ENCODE results near the gene ADCY4.
A peak's percentile ranks its signal among the peaks of the same experiment; 100 is the strongest.

Gene ADCY4

GRCh38 chr14:24300326-24300980 lies 34.4 kb downstream of the ADCY4 start:
- no peak for DNase-seq (ENCODE audit: low read depth in 1 of 2, low spot score in 1 of 2)

GRCh38 chr14:24299255-24300191 lies 35.3 kb downstream of the ADCY4 start, which contains the start of the genes DHRS1 and NOP9:
TSS of gene DHRS1 (minus strand) at chr14:24299780. CDS start at chr14:24299106, 674 bp downstream.
TSS of gene NOP9 (plus strand) at chr14:24299850. CDS start at chr14:24299955, 105 bp downstream.
- DNase-seq (ENCODE audit: low read depth in 1 of 2, low spot score in 1 of 2), result peak; percentile 87 to 96

DNA sequence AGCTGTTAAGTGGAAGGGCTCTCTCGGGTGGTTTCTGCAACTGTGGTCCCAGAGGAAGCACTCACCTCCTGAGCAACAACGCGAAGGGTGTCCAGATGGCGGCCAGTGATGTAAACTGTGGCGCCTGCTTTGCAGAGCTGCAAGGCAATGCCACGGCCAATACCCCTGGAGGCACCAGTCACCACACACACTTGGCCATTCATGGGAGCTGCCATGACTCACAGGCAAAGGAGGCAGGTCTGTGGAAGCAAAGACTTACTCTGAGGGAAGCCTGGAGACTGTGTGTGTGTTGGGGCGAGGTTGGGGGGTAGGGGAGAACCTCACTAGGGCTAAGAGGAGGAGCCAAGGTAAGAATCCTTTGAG lies 36.0 kb downstream of the ADCY4 start:
- DNase-seq (ENCODE audit: low read depth in 1 of 2, low spot score in 1 of 2), result no peak

DNA sequence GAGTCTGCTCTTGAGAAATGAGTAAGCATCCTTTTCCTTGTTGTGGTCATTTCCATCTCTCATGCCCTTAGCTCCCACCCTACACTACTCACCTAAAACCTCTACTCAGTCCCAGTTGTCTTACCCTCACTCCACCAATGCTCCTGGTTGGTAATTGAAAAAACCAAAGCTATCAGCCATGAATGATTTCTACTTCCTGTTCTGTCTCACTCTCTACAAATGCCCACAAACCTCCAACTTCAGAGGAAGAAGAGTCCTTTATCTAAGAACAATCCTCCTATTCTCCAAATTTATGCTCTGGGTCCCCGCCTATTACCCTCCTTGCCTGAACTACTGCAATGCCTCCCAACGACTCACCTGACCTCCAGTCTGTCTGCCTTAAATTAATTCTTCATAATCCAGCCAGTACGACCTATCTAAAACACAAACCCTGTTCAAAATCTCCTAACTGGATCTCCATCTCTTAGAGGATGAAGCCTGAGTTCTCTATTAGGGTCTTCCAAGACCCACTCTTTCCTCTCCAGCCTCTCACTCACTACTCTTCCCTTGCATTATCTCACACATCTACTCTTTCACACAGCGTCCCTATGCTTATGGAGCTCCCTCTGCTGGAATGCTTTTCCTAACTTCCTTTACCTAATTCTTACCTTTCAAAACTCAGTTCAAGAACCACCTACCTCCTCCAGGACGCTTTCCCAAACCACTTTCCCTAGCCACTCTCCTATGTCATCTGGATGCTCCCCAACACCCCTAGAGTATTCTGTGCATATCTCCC lies 37.5 kb downstream of the ADCY4 start:
- DNase-seq (ENCODE audit: low read depth in 1 of 2, low spot score in 1 of 2), result no peak

DNA sequence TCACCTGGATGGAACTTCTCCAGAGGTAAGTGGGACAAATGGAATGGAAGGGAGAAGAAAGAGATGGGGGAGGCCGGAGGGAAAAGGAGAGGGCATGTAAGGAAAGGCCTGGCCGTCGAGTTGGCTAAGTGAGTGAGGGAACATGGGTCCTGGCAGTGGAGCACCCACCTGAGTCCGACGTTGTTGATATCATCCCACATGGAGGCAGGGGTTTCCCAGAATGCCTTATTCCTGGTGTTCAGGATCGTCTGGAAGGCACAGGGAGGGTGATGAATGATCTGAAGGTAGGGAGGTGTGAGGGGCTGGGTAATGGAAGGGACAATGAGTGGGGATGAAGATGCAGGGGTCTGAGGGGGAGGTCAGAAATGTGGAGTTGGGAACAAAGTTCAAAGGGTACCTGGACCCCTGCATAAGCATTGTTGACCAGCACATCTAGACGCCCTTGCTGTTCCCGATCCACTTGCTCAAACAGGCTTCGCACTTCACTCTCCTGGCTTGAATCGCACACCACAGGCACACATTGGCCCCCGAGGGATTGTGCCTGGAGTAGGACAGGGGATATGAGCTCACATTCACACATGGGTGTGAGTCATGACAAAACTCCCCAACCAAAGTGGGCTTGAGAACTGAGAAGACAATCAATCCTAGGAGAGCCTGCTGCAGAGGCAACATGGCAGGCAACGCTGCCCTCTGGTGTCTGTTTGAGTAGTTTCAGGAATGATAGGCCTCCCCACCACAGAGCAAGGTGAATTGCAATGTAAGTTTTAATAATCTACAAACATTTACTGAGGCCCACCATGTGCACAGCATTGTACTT lies 38.3 kb downstream of the ADCY4 start:
- DNase-seq (ENCODE audit: low read depth in 1 of 2, low spot score in 1 of 2), result peak; percentile 45 to 71

GRCh38 chr14:24293525-24293924 lies 41.3 kb downstream of the ADCY4 start:
- no peak for DNase-seq (ENCODE audit: low read depth in 1 of 2, low spot score in 1 of 2)

DNA sequence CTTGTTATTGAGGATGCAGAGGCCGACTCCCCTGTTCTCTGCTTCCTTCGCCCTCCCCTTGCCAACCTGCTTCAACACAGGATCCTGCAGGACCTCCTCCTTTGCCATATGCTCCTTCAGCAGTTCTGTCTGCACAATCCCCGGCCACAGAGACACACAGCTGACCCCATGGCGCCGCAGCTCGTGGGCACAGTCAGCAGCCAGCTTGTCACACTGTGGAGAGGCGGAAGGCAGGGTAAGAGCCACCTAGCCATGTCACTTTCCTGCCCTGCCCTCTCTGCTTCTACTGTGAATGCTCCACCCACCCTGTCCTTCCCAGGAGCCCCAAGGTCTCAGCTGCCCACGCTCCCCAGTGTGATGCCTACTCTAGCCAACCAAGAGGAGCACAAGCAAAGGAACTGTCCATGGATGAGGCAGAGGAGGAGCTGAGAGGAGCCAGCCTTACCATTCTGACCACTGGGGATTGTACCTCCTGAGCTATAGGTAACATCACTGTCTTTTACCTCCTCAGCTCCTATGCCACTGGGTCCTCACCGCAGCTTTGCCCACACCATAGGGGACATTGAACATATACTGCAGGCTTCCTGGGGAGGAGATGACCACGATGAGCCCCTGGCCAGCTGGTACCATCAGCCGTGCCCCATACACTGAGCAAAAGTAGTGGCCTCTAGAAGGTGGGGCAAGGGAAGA lies 42.6 kb downstream of the ADCY4 start:
- no peak for DNase-seq (ENCODE audit: low read depth in 1 of 2, low spot score in 1 of 2)

GRCh38 chr14:24291446-24292117 lies 43.3 kb downstream of the ADCY4 start:
- DNase-seq (ENCODE audit: low read depth in 1 of 2, low spot score in 1 of 2), result no peak

DNA sequence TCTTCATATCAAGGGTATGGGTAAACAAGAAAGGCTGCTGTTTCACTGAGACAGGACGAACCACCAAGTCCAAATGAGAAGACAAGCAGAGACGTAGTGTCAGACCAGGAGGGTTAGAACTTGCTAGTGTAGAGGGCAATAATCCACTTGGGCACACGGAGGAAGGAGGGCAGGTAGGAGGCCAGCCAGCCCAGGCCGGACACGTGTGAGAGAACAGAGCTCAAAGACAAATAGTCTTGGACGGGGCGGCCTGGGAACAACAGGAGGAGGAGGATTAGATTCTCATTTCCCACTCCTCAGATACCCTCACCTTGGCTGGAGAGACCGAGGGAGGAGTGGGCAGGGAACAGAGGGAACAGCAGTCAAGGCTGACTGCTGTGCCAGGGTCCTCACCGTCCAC lies 44.1 kb downstream of the ADCY4 start:
- DNase-seq (ENCODE audit: low read depth in 1 of 2, low spot score in 1 of 2), result no peak

GRCh38 chr14:24289649-24290280 lies 45.1 kb downstream of the ADCY4 start:
- DNase-seq (ENCODE audit: low read depth in 1 of 2, low spot score in 1 of 2), result peak in 1 of 2 donors; percentile 58

GRCh38 chr14:24286996-24287395 lies 47.9 kb downstream of the ADCY4 start:
- no peak for DNase-seq (ENCODE audit: low read depth in 1 of 2, low spot score in 1 of 2)

DNA sequence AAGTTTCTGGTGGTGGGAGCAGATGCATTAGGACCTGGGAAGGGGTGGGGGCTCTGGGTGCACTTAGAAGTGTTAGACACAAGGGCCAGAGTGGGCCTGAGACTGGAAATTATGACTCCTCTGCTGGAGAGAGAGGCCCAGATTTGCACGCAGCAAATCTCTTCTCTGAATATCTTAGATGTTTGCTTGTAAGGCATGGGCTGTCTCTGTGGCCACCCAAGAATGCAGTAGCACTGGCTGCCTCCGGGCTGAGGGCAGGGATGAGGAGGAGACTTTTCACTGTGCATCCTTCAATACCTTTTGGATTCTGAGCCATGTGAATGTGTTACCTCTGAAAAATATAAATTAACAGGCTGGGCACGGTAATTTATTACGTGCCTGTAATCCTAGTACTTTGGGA lies 49.5 kb downstream of the ADCY4 start:
- no peak for DNase-seq (ENCODE audit: low read depth in 1 of 2, low spot score in 1 of 2)

GRCh38 chr14:24284501-24285035 lies 50.3 kb downstream of the ADCY4 start:
- no peak for DNase-seq (ENCODE audit: low read depth in 1 of 2, low spot score in 1 of 2)

DNA sequence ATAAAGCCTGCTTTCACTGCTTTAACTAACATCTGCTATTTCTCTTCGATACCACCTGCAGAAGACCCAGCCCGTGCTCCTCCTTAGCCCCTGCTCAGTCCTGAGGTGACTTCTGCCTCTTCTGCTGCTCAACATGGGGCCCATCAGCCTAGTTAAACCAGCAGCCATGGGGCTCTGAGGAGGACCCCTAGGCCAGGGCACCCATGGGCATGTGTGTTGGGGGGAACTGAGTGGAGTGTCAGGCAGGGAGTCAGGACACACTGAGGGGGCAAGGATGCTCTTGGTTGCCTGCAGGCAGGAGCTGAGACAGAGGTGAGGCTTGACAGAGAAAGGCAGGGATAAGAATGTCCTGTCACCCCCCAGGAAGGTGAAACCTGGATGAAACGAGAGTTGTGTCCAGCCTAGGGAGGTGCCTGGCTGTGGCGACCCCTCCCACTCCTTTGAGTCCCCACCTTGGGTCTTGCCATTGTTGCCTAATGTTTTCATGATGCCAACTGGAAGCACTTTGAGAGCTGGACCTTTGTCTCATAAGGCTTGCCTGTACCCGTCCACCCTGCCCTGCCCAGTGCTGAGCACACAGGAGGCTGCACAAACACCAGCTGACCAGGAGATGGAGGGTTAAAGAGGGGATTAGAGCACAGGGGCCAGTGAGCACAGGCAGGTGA lies 50.9 kb downstream of the ADCY4 start:
- no peak for DNase-seq (ENCODE audit: low read depth in 1 of 2, low spot score in 1 of 2)

- DNase-seq (ENCODE audit: low read depth in 1 of 2, low spot score in 1 of 2), result no peak
Observed at GRCh38 chr14:24282736-24283135, 52.1 kb downstream of the ADCY4 start.

DNA sequence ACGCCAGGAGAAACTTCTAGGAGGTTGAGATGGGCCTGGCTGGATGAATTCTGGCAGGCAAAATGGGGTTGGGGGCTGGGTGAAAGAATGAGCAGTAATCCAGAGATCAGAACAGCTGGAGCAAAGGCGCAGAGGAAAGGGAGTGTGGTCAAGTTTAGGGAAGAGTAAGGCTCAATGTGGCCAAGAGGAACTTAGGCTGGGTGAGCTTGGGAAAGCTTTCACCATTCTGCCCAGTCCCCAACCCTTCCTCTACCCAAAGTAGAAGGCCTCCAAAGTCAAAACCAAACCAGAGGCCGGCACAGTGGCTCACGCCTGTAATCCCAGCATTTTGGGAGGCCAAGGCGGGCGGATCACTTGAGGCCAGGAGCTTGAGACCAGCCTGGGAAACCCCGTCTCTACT lies 53.2 kb downstream of the ADCY4 start:
- no peak for DNase-seq (ENCODE audit: low read depth in 1 of 2, low spot score in 1 of 2)

- DNase-seq (ENCODE audit: low read depth in 1 of 2, low spot score in 1 of 2), result no peak
Observed at GRCh38 chr14:24280797-24281460, 53.9 kb downstream of the ADCY4 start.
